ENCODE data around the gene ATAD2B. TPM values are rescaled to one million over a fixed set of nuclear protein-coding genes. Genes with fewer than 3 reads are reported as not detected.

Gene ATAD2B
- polyA plus RNA-seq, 5 donors, result 16.7 to 28.7 (median 27.4) TPM

- no peak for DNase-seq
Measured at GRCh38 chr2:23915327-23915726, 11.6 kb downstream of the ATAD2B start.

- no peak for DNase-seq
Measured at GRCh38 chr2:23912054-23912453, 14.9 kb downstream of the ATAD2B start.

- DNase-seq, result no peak
Measured at GRCh38 chr2:23905155-23905554, 21.8 kb downstream of the ATAD2B start.

GRCh38 chr2:23904692-23905091 lies 22.2 kb downstream of the ATAD2B start:
- peak in 1 of 2 donors; percentile 39 for DNase-seq

GRCh38 chr2:23904215-23904614 lies 22.7 kb downstream of the ATAD2B start:
- DNase-seq, result no peak

GRCh38 chr2:23903034-23903433 lies 23.9 kb downstream of the ATAD2B start:
- DNase-seq, result no peak

GRCh38 chr2:23901966-23902846 lies 24.7 kb downstream of the ATAD2B start:
- no peak for DNase-seq

- DNase-seq, result no peak
Measured at GRCh38 chr2:23900541-23901322, 26.2 kb downstream of the ATAD2B start.

GRCh38 chr2:23900133-23900532 lies 26.8 kb downstream of the ATAD2B start:
- DNase-seq, result no peak

GRCh38 chr2:23871206-23871605 lies 55.7 kb downstream of the ATAD2B start:
- no peak for DNase-seq

GRCh38 chr2:23867449-23867848 lies 59.5 kb downstream of the ATAD2B start:
- DNase-seq, result no peak

GRCh38 chr2:23862716-23863426 lies 64.1 kb downstream of the ATAD2B start:
- no peak for DNase-seq

GRCh38 chr2:23861952-23862351 lies 65.0 kb downstream of the ATAD2B start:
- no peak for DNase-seq

GRCh38 chr2:23859983-23860382 lies 66.9 kb downstream of the ATAD2B start:
- no peak for DNase-seq

- no peak for DNase-seq
Measured at GRCh38 chr2:23859234-23859633, 67.7 kb downstream of the ATAD2B start.

- DNase-seq, result no peak
Measured at GRCh38 chr2:23850564-23851256, 76.2 kb downstream of the ATAD2B start.

GRCh38 chr2:23844905-23845304 lies 82.0 kb downstream of the ATAD2B start:
- DNase-seq, result no peak

GRCh38 chr2:23843051-23843976 lies 83.6 kb downstream of the ATAD2B start:
- DNase-seq, result no peak

- DNase-seq, result no peak
Measured at GRCh38 chr2:23839919-23840578, 86.9 kb downstream of the ATAD2B start.

GRCh38 chr2:23838996-23839395 lies 87.9 kb downstream of the ATAD2B start:
- no peak for DNase-seq

Measured in right lung (tissue), 5 donors.